DOHH2 (cell line): ENCODE results near the gene DPP7.

ENCODE experiments used
- H3F3A ChIP-seq: fragments of 200-600 bp; sonication (generic), shearing (Covaris generic); 2 replicates; pipeline ENCODE4 v1.6.0; 2016; ENCODE audit warnings: antibody characterized with exemption, mild to moderate bottlenecking; ENCODE audit not compliant: control insufficient read depth, insufficient read depth
- H3K27ac ChIP-seq: fragments of 200-600 bp; sonication (generic); 2 replicates; pipeline ENCODE4 v1.5.1; 2014; ENCODE audit warnings: low read depth, mild to moderate bottlenecking, low read length, moderate library complexity
- H3K27me3 ChIP-seq: fragments of 200-600 bp; sonication (generic); 2 replicates; pipeline ENCODE4 v1.6.1; 2014; ENCODE audit warnings: mild to moderate bottlenecking, low read length, mixed read lengths; ENCODE audit not compliant: control insufficient read depth
- H3K36me3 ChIP-seq: fragments of 200-600 bp; sonication (generic); 2 replicates; pipeline ENCODE4 v1.6.1; 2014; ENCODE audit warnings: mild to moderate bottlenecking, low read length, moderate library complexity, mixed read lengths; ENCODE audit not compliant: control insufficient read depth
- H3K4me1 ChIP-seq: fragments of 200-600 bp; sonication (generic); 2 replicates; pipeline ENCODE4 v1.6.1; 2014; ENCODE audit warnings: mild to moderate bottlenecking, low read length, mixed read lengths; ENCODE audit not compliant: control insufficient read depth
- H3K4me2 ChIP-seq: fragments of 200-600 bp; sonication (generic); 2 replicates; pipeline ENCODE4 v1.6.0; 2014; ENCODE audit warnings: mild to moderate bottlenecking, low read length, moderate library complexity
- H3K4me3 ChIP-seq: fragments of 200-600 bp; sonication (generic); 2 replicates; pipeline ENCODE4 v1.5.1; 2014; ENCODE audit warnings: mild to moderate bottlenecking, low read length, mixed read lengths
- H3K79me2 ChIP-seq: fragments of 200-600 bp; sonication (generic); 2 replicates; pipeline ENCODE4 v1.6.1; 2014; ENCODE audit warnings: mild to moderate bottlenecking, low read length, mixed read lengths; ENCODE audit not compliant: control insufficient read depth
- H3K9me2 ChIP-seq: fragments of 200-600 bp; sonication (generic); replicated peaks from 2 replicates; pipeline ENCODE4 v1.6.1; 2014; ENCODE audit warnings: mild to moderate bottlenecking, low read length, mixed read lengths; ENCODE audit not compliant: control insufficient read depth
- H3K9me3 ChIP-seq: fragments of 200-600 bp; sonication (generic); 2 replicates; pipeline ENCODE4 v1.6.1; 2014; ENCODE audit warnings: antibody characterized with exemption, low read length, mixed read lengths; ENCODE audit not compliant: control insufficient read depth, insufficient read depth
- H4K20me1 ChIP-seq: fragments of 200-600 bp; sonication (generic); 2 replicates; pipeline ENCODE4 v1.6.0; 2014; ENCODE audit warnings: low read depth, mild to moderate bottlenecking, antibody characterized with exemption, low read length, moderate library complexity; ENCODE audit not compliant: control insufficient read depth, insufficient read depth
- EZH2phosphoT487 ChIP-seq: fragments of 200-600 bp; sonication (generic); IDR thresholded peaks from 2 replicates; pipeline ENCODE4 v1.6.1; 2017; ENCODE audit warnings: borderline replicate concordance, mild to moderate bottlenecking, antibody characterized with exemption, low read length, moderate library complexity, mixed read lengths
- TF ChIP-seq, protein P1 (sequence below): fragments of 200-600 bp; sonication (generic); IDR thresholded peaks from one replicate; pipeline ENCODE4 v1.5.1; 2014; ENCODE audit warnings: antibody characterized with exemption, mild to moderate bottlenecking, low read depth, low read length; ENCODE audit not compliant: poor library complexity, severe bottlenecking

The DPP7 gene

DNA sequence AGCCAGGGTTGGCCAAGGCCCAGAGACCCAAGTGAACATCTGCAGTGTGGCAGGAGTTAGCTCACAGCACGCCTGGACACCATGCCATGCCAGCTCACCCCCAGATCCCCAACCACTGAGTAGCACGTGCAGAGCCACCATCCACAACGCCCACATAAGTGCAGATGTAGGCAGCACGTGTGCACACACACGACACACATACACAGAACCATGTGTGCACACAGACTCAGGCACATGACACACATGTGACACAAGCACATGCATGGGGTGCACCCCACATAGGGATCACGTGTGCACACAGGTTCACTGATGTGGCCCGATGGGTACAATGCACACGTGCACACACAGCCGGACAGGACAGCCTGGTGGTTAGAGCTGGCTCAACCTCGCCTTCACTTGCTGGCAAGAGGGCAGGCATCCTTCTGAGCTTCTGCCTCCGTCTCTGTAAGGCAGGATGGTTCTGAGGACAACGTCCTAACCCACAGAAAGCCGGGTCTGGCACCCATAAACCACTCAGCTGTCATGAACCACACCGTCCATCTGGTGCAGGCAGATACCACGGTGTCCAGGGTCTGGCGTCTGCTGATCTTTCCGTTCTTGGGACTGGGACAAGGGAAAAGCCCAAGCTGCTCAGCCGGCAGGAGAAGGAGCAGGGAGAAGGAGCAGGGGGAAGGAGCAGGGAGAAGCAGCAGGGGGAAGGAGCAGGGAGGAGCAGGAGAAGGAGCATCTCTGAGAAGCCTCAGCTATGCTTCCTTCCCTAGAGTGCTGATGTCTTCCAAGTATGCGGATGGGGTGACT is 43.3 kb upstream of the DPP7 start:
- Histone ChIP-seq H3K4me2 (peak overlapping the region; percentile 51), H3K4me1 (peaks cover 37% of the 10 kb centered on the region), H3K36me3 (no peaks in the 10 kb centered on the region), H3K27me3 (peaks cover 24% of the 10 kb centered on the region), H3K9me2 (no peaks in the 10 kb centered on the region), H4K20me1 (no peaks in the 10 kb centered on the region; the same call in 1 of the 2 replicates), H3K9me3 (0 out of 2 replicates have a peak, but pooled peaks cover 4% of the 10 kb centered on the region), H3K4me3 (no peak overlapping the region; the same call in 1 of the 2 replicates), H3F3A (no peaks in the 10 kb centered on the region), H3K27ac (no peak overlapping the region), H3K79me2 (no peaks in the 10 kb centered on the region)
- TF ChIP-seq, protein P1, sequence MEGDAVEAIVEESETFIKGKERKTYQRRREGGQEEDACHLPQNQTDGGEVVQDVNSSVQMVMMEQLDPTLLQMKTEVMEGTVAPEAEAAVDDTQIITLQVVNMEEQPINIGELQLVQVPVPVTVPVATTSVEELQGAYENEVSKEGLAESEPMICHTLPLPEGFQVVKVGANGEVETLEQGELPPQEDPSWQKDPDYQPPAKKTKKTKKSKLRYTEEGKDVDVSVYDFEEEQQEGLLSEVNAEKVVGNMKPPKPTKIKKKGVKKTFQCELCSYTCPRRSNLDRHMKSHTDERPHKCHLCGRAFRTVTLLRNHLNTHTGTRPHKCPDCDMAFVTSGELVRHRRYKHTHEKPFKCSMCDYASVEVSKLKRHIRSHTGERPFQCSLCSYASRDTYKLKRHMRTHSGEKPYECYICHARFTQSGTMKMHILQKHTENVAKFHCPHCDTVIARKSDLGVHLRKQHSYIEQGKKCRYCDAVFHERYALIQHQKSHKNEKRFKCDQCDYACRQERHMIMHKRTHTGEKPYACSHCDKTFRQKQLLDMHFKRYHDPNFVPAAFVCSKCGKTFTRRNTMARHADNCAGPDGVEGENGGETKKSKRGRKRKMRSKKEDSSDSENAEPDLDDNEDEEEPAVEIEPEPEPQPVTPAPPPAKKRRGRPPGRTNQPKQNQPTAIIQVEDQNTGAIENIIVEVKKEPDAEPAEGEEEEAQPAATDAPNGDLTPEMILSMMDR = no peak
- no peak for TF ChIP-seq EZH2phosphoT487

DNA sequence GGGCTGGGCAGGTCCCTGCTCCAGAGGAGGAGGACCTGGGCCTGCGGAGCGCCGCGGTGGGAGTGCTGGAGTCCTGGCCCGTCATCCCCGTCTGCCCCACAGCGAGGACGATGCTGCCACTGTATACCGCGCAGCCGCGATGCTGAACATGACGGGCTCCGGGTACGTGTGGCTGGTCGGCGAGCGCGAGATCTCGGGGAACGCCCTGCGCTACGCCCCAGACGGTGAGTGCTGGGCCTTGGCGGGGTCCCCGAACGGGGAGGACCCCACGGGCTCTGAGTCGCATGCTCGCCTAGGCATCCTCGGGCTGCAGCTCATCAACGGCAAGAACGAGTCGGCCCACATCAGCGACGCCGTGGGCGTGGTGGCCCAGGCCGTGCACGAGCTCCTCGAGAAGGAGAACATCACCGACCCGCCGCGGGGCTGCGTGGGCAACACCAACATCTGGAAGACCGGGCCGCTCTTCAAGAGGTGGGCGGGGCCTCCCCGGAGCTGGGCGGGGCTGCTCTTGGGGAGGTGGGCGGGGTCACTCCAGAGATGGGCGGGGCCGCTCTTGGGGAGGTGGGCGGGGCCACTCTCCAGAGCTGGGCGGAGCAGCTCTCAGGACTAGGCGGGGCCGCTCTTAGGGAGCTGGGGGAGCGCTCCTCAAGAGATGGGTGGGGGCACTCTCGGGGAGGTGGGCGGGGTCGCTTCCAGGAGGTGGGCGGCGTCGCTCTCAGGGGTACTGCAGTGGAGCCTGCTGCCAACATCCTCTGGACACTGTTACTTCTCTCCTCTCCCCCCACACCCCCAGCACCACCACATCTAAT is 42.2 kb upstream of the DPP7 start:
- Histone ChIP-seq H3K79me2 (no peaks in the 10 kb centered on the region), H3K36me3 (no peaks in the 10 kb centered on the region), H3K9me2 (no peaks in the 10 kb centered on the region), H3F3A (no peaks in the 10 kb centered on the region), H3K4me2 (peak overlapping the region; percentile 35), H3K4me1 (peaks cover 37% of the 10 kb centered on the region), H3K27ac (no peak overlapping the region), H4K20me1 (no peaks in the 10 kb centered on the region; the same call in 1 of the 2 replicates), H3K4me3 (peak overlapping the region; percentile 5), H3K27me3 (peaks cover 19% of the 10 kb centered on the region), H3K9me3 (0 out of 2 replicates have a peak, but pooled peaks cover 5% of the 10 kb centered on the region)
- TF ChIP-seq, protein P1 = no peak
- no peak for TF ChIP-seq EZH2phosphoT487

DNA sequence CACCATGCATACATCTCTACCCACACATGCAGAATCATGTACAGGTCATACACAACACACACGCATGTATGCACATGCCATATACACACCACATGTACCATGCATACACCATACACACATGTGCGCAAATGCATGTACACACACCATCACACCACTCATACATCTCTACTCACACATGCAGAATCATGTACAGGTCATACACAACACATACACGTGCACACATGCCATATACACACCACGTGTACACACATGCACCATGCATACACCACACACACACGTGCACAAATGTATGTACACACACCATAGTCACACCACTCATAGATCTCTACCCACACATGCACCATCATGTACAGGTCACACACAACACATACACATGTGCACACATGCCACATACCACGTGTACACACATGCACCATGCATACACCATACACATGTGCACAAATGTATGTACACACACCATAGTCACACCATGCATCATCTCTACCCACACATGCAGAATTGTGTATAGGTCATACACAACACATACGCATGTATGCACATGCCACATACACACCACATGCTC is 38.4 kb upstream of the DPP7 start:
- H3K9me3 ChIP-seq = 0 out of 2 replicates have a peak, but pooled peaks cover 5% of the 10 kb centered on the region
- no peak for TF ChIP-seq EZH2phosphoT487
- TF ChIP-seq, protein P1 = no peak
- H4K20me1 ChIP-seq = no peaks in the 10 kb centered on the region; the same call in 1 of the 2 replicates
- no peaks in the 10 kb centered on the region for H3K79me2 ChIP-seq
- no peak overlapping the region for H3K4me2 ChIP-seq
- H3K4me3 ChIP-seq = no peak overlapping the region
- H3K27ac ChIP-seq = no peak overlapping the region
- no peaks in the 10 kb centered on the region for H3K36me3 ChIP-seq
- H3K27me3 ChIP-seq = peaks cover 6% of the 10 kb centered on the region; the same call in 1 of the 2 replicates
- peaks cover 30% of the 10 kb centered on the region for H3K4me1 ChIP-seq
- H3K9me2 ChIP-seq = no peaks in the 10 kb centered on the region
- H3F3A ChIP-seq = peaks cover 2% of the 10 kb centered on the region; the same call in 1 of the 2 replicates
